CD4-positive, alpha-beta T cell treated with Interleukin-6 at 100 ng/mL for 8 hours (primary cell): Measurements from ENCODE around the gene ZDHHC3.
"Not testable (repeated sequence)": the region's sequence is repeated elsewhere in the genome, so short reads cannot be mapped to it uniquely, and the experiment has no call there.

Source experiments
- DNase-seq: peaks from one replicate; pipeline ENCODE4 v3.0.0-alpha.2; 2020; ENCODE audit warnings: mixed read lengths, low spot score

Gene ZDHHC3

DNA sequence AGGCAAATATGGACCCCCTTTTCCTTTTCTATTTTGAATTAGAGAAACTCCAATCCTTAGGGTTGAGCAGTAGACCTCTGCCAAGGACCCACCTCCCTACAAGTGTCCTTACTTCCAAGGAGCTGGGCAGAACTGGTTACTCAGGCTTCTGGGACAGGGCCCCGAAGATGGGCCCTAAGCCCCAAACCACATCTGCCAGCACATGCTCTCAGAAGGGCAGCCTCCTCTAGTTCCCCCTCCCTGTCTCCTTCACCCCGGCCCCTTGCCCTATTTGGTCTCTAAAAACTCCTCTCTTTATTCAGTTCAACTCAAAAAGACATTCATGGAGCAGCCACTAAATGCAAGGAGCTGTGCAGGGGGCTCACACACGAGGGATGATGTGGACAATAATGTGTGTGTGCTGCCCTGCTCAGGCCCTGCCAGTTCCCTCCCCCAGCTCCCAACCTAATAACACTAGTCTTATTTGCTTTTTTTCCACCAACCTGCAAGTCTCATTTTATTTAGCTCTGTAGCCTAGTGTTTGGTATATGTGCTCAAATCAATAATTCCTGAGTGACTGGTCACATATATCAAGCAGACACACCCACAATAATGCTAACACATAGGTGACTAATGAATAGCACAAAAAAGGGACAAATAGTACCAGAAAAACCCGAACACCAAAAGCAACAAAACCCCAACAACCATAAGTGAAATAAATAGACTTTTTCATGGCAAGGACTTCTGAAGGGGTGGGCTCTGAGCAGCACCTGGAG, 12.2 kb downstream of the ZDHHC3 start:
- no peak for DNase-seq

DNA sequence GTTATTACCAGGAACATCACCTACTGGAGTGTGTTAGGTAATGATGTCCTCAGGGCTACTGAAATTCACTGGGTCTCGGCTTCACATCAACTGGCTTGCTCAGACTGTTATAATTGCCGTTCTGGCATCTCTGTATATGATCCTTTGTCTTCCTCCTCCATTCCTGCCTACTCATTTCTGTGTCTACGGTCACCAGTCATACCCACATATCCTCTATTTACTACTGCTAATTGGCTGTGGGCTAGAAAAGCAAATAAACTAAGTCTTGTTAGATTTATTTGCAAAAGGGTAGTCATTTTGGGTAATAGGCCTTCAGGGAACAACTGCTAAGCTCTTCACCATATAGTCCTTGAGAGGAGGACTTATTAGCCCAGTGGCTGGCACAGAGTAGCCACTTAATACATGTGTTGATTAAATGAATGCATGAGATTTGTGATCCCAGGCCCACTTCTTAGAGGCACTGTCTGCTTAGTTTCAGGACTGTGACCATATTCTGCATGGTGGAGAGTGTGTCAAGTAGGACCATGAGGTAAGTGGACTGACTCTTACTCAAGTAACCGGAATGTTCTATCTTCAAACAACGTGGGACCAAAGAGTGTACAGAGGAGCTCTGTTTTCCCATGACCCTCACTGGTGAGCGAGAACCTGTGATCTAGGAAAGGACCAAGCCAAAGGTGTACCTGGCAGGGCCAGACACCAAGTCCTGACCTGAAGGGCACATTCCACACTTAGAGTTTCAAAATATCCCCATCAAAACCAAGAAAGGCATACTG, 13.2 kb downstream of the ZDHHC3 start:
- no peak for DNase-seq

DNA sequence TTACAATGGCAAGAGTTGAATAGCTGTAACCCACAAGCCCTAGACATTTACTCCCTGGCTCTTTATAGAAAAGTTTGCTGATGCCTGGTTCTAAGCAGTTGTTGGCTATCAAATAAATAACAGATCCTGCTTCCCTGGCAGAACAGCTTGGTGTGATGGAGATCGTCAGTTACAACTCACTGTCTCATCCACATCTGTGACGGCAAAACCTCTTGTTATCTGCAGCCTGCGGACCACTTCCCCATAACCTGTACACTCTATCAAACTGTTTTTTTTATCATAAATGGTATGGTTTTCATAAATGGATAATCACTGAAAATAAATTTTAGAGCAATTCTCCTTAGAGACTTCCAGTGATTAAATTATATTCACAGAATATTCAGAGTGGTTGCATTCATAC, 14.1 kb downstream of the ZDHHC3 start:
- no peak for DNase-seq

DNA sequence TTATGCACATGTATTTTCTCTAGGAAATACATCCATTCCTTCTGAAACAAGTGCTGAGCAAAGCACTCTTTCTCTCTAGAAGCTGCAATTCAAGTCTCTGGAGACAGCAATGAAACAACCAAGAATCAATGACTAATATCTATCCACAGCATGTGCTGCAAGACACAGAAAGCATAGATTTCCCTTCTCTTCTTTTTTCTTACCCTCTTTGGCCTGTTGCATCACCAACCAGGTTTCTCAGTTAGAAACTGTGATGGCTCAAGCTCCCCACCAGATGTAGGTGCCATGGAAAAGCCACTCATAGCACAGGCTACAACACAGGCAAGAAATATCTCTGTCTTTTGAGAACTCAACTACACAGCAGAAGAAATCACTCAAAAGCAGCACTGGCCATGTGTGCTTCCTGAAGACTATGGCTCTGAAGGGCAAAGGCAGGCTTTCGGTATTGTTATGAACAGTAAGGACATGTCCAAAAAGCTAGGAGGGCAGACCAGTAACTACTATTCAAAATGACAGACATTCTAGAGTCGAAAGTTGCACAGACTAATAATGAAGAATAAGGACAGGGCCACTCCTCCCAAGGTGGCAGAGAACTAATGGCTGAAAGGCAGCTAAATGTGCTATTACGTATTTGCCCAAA, 15.5 kb downstream of the ZDHHC3 start:
- no peak for DNase-seq

DNA sequence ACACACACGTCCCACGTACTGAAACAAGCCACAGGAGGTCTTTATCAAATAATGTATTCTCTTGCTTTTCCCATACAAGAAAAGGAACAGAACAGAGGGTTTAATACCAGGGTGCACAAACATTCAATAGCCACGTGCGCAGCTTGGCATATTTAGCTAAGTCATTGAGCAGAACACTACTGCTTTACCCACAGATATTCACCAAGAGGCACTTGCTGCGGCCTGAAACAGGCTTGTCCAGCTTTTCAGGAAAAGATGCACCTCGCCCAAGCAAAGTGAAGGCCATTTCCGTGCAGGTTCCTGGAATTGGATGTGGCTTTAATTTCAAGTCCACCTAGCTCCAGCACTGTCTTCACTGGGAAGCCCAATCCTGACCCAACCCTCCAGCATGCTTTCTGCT, 17.6 kb downstream of the ZDHHC3 start:
- DNase-seq: no peak

DNA sequence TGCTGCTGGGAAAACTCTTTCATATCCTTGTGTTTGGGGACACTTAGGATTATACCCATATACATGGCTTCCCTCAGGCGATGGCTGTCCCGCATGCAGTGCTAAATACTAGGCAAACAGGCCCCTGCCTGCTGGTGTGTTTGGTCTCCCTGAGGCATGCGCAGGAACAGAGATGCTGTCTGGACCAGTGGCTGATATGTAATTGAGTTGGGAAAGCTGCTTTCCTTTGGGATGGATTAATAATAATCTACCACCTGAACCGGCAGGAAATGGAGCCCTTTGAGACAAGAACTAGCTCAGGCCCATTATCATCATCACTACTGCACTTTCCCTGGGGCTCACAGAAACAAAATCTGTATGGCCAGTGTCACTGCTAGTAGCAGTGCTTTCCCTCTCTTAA, 18.0 kb downstream of the ZDHHC3 start:
- DNase-seq: no peak

DNA sequence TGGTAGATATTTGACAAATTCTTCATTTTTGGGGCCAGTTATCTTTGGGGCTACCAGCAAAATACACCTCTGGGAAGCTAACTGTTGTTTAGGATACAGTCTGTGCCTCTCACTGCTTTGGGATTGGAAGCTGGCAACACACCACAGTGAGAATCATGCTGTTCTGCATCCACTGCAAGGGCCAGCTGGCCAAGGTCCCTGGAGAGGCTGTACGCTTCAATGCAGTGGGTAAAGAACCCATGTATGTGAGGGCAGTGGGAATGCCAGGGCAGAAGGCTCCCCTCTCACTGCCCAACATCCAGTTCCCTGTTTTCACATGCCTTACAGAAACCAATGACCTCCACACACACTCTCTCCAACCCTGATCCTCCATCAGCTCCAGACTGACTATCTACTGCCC, 20.1 kb downstream of the ZDHHC3 start:
- DNase-seq: no peak

DNA sequence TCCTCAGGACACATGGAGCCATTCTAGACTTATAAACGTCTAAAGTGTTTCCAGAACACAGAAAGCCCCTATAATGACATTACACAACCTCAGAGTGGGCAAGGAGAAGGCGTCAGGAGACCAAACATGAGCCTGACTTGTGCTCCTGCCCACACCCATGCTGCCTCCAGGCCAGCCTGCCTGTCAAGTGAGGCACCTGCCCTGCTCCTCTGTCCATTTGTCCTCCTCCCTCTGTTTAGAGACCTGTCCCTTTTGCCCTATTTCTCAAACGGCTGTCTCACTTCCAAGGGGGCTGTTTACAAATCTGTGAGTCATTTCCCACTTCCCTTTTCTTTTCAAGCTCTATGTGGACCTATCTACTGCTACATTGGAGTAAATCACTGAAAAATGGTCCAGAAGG, 21.0 kb downstream of the ZDHHC3 start:
- no peak for DNase-seq

DNA sequence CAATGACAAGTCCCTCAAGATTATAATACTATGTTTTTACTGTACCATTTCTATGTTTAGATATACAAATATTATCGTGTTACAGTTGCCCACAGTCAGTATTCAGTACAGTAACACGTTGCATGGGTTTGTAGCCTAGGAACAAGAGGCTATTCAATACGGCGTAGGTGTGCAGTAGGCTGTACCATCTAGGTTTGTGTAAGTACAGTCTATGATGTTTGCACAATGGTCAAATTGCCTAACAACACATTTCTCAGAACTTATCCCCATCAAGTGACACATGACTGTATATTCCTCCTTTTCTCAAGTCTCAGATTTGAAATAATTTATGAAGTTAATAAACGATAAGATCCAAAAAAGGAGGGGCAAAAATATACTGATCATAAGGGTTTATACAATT, 21.7 kb downstream of the ZDHHC3 start:
- no peak for DNase-seq

DNA sequence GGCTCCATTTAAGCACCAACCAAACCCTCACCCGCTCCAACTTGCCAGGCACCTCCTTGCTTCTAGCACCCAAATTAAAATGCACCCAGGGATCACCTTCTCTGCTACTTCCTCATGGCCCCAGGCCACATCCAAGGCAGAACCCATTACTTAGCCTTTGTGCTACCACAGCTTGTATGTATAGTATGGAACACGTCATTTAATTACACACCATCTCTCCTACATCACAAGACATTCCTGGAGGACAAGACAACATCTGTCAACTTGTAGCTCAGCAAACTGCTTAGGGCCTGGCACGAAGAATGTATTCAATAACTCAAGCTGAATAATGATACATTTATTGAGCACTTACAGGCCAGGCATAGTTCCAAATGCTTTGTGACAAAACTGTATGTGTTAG, 23.3 kb downstream of the ZDHHC3 start:
- no peak for DNase-seq

DNA sequence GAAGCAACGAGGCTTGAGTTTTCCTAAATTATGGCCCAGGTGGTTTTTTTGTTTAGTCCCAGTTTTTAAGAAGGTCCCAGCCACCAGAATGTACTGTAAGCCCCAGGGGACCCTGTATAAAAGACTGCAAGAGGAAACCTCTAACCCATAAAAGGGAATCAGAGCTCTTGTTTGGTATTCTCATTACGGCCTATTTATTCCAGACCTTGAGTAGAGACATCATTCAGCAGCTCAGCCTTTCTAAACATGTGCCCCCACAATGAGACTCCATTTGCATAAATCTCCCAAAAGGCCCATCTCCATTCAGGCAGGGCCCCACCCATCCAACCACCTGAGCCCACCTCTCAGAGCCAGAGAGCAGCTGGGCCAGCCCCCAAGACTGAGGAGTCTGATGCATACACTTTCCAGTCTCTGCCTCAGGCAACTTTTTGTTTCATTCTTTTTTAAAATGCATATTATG, 25.7 kb downstream of the ZDHHC3 start:
- no peak for DNase-seq

DNA sequence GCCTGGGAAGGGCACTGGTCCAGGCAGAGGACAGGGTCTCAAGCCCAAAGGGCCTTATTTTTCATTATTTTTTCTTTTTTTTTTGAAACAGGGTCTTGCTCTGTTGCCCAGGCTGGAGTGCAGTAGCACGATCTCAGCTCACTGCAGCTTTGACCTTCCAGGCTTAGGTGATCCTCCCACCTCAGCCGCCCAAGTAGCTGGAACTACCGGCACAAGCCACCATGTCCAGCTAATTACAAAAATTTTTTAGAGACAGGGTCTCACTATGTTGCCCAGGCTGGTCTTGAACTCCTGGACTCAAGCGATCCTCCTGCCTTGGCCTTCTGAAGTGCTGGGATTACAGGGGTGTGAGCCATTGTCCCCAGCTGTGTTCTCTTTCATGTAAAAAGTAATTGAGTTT, 26.2 kb downstream of the ZDHHC3 start:
- not testable (repeated sequence) for DNase-seq

DNA sequence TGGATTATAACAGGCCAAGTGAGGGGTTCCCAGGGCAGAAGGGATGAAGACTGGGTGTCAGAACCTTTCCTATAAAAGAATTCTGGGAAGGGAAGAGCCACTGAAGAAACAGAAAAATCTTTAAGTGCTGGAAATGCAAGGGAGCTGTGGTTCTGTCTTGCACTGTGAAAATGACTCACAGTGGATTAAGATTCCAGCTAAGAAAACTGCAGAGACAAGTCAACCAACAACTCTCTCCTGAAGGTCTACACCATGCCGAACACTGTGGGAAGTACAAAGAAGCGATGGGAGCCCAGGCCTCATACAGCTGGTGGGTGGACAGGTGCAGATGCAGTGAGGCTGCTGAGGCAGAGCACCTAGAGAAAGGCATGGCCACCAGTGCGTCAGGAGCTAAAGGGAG, 27.7 kb downstream of the ZDHHC3 start:
- no peak for DNase-seq

DNA sequence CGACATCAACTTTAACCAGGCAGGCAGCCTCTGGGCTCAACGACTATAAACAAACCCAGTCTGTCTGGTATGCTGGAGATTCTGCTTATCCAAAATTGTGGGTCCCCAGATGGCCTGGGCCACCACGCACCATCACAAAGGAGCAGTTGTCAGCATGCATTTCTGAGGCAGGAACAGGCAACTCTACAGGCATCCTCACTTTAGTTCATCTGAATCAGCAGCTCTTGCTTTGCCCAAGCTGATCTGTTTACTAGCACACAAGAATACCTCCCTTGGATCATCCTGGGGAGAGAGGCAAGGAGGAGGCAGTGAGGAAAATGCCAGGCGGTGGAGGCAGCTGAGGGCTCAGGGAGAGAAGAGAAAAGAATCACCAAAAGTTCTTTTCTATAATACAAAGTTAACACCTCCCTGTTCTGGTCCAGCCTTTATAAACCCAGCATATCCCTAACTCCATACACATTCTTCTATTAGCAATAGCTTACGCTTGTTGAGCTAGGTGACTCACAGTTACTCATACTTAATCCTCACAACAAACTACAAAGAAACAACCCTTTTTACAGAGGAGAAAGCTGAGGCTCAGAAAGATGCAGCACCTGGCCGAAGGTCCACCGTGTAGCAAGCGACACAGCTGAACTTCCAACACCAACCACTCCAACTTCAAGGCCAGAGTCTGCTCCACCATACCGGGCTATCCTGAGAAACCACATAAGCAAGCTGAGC, 33.6 kb downstream of the ZDHHC3 start:
- no peak for DNase-seq

DNA sequence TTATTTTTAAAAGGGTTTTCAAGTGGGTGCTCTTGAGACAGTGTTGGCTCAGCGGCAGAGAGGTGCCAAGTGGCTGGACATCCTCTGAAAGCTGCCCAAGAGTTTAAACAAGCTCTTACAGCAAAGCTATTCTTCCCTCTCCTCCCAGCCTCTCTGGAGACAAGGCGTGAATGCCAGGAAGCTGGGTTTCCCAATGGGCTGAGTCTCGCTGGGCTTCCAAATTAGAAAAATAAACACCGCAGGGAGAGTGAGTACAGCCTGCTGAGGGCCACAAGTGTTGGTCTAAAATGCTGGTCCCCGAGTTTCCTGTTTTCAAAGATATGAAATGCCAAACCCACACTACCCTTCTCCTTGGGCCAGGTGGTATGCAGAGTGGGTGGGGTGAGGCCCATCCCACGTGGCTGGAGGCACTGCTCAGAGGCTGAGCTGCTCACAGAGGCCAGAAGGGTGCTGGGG, 36.4 kb downstream of the ZDHHC3 start:
- no peak for DNase-seq

DNA sequence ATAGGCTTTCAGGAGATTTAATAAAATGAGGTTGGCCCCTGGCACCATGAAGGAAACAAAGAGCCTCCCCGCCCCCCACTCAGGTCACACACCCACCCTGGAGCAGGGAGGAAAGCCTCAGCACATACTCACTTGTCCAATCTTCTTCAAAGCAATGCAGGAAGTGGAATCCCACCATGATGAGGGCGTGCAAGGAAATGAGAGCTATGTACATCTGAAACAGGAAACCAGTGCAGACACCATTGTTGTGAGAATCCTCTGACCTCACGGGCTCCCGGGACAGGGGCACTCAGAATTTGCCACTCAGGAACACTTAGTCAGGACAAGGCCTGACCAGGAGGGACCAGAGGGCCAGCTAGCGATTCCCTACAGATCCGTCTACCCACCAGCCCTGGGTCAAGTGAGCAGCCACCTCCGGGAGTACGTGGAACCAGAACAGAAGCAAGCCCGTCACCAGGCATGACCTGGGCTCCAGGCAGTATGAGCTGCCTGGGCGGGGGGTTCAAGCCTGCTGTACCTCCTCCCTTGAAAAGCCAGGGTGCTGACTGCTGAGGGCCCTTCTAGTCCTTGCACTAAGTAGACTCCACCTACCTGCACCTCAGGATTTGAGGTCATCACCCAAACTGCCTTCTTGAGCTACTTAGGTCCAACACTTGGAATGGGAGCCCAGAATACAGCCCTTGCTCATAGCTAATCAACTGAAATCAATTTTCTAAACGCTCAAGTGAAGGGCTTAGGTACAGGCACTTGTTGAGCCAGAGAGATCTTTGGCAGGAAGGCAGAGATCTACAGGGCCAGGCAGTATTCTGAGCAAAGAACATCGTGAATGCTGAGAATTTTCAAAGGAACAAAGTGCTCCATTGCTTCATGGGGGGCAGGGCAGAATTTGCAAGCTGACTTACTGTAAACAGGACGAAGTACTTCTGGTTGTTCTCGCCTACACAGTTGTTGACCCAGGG, 42.7 kb downstream of the ZDHHC3 start:
- no peak for DNase-seq

DNA sequence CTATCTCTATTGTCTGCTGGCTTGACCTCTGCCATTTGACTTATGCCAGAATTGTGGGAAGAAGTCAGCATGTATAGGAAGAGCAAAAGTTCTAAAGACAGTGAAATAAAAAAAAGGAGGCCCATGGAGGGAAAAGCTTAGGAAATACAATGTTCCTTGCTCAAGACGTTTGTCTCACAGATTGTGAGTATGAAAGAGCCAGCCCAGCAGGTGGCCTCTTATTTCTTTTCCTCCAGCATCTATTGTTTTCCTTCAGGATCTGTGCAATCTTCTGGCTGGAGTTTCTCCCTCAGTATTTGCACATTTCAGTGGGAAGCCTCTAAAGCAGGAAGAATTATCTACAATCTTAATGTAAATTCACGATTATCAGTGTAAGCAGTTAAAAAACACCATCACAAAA, 43.7 kb downstream of the ZDHHC3 start:
- no peak for DNase-seq

DNA sequence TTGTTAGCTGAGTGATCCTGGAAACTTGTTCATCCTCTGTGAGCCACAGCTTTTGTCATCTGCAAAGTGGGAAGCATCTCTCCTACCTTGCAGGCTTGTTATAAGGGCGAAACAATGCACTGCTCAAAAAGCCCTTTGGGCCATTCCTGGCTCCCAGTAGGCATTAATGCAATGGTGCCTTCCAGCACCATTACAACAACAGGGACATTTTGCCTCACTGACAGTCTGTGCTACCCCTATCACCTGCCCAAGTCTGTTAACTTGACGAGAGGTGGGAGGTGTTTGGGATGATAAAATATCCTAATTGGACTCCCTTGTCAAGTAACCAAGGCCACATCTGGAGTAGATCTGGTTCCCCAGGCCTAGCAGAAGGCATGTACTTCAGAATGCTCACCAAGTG, 44.2 kb downstream of the ZDHHC3 start:
- no peak for DNase-seq

DNA sequence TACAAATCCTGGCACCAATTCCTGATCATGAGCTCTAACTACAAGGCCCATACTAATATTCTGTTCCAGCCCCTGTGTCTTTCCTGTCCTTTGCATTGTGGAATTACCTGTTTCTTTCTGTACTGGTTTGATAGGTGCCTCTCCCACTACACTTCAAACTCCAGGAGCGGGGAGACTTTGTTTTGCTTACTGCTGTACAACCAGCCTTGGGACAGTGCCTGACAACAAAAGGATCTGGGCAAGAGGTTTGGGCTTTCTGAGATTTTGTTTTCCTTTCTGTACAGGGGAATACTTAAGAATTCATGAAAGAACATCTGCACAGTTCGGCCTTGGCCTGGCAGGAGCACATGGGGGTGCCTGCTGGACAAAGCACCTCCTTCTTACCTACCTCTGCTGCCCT, 45.1 kb downstream of the ZDHHC3 start:
- DNase-seq: no peak

DNA sequence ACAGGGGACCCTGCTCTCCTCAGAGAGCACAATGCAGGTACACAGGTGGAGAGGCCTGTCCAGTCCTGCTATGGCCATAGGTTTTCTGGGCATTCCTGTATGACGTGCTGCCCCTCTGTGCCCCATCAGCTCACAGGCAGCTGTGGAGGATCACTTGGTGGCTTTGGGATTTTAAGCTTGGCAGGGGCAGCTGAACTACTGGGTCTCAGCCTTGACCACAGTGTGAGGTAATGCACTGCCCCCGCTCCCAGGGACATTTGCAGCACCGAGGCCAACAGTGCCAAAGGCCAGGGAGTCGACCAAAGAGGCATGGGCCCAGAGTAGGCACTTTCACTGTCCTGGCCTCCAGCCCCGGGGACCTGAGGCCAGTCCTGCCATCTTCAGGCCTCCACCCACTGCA, 46.2 kb downstream of the ZDHHC3 start:
- no peak for DNase-seq

DNA sequence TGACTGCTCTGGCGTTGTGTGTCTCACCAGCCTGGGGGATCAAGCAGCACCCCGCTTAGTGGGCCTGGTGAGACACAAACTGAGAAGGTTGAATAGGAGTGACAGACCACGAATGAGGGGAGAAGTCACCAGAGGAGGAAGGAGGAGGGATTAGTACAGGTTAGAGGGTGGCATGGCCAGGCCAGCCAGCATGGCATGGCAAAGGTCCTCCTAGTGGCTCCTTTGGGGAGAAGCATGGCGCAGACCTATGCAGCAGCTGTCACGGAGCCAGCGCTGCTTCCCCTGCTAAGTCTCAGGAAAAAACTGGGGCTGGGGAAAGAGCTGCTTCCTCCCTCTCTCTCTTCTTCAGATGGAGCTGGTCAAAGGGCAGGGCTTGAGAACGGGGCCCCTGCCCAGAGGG, 48.6 kb downstream of the ZDHHC3 start:
- DNase-seq: no peak
